GM19238 (cell line): ENCODE measurements around the gene NELFB.
A peak's percentile ranks its signal among the peaks of the same experiment; 100 is the strongest.

Source experiments
- DNase-seq: peaks from one replicate; pipeline ENCODE4 v3.0.0; 2011; ENCODE audit warnings: low spot score; ENCODE audit not compliant: insufficient read length

NELFB gene

GRCh38 chr9:137268538-137269201 is 13.5 kb downstream of the NELFB start:
- DNase-seq = no peak

GRCh38 chr9:137269231-137269772 is 14.2 kb downstream of the NELFB start:
- DNase-seq = no peak

- DNase-seq = no peak
Observed at GRCh38 chr9:137270929-137271695, 16.0 kb downstream of the NELFB start.

GRCh38 chr9:137271696-137272076 is 16.6 kb downstream of the NELFB start:
- no peak for DNase-seq

- DNase-seq = no peak
Observed at GRCh38 chr9:137272241-137273094, 17.3 kb downstream of the NELFB start.

- no peak for DNase-seq
Observed at GRCh38 chr9:137273095-137273490, 18.0 kb downstream of the NELFB start.

GRCh38 chr9:137273611-137274320 is 18.6 kb downstream of the NELFB start:
- DNase-seq = no peak

GRCh38 chr9:137275203-137275587 is 20.1 kb downstream of the NELFB start:
- no peak for DNase-seq

- no peak for DNase-seq
Observed at GRCh38 chr9:137275588-137276472, 20.7 kb downstream of the NELFB start.

- DNase-seq = no peak
Observed at GRCh38 chr9:137276473-137277328, 21.6 kb downstream of the NELFB start.

GRCh38 chr9:137277329-137278041 is 22.4 kb downstream of the NELFB start, which contains the start of gene TOR4A:
Gene TOR4A, plus strand, starts transcription at chr9:137277726. Its CDS starts 964 bp downstream, at chr9:137278690.
- DNase-seq = peak; percentile 96

GRCh38 chr9:137278061-137278701 is 23.1 kb downstream of the NELFB start:
- DNase-seq = no peak

- no peak for DNase-seq
Observed at GRCh38 chr9:137278721-137279711, 23.9 kb downstream of the NELFB start.

GRCh38 chr9:137279741-137280473 is 24.8 kb downstream of the NELFB start:
- no peak for DNase-seq

- no peak for DNase-seq
Observed at GRCh38 chr9:137280474-137281344, 25.6 kb downstream of the NELFB start.
